GM19351 (cell line): ENCODE data around the gene PRKCG.

Source experiments
- ATAC-seq: cut with Tn5 transposase; IDR thresholded peaks from one replicate; pipeline ENCODE4 v1.9.1; 2021; ENCODE audit warnings: mild to moderate bottlenecking, moderate library complexity; ENCODE audit not compliant: unreplicated experiment

The PRKCG gene

DNA sequence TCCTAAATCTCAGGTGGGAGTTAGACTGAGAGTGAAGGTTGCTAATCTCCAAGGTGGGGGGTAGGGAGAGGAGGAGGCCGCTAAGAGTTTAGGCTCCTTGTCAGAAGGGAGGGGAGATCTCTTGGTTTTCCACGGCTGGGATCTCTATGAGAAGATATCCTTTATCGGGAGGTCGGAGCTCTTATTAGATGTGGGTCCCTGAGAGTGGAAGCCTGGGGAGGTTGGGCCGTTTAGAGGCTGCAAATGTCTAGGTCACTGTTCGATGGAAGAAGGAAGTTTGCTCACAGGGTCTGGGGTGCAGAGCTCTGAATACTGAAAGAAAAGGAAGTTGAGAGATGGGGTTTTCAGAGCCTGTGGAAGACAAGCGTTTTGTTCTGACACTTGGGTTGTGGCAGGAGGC, 10.5 kb upstream of the PRKCG start:
- no peak for ATAC-seq

DNA sequence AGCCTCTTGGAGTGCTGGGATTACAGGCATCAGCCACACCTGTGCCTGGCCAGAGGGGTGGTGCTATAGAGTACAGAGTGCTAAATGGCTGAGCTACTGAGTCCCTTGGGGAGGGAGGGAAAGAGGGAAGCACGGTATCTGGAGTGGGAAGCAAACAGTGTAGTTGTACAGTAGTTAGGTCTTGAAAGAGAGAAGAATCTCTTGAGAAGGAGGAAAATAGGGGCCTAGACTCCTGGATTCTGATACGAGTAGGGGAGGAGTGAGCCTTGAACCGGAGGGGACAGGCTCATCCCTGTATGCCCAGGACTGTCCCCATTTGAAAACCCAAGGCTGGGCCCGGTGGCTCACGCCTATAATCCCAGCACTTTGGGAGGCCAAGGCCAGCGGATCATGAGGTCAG, 9.2 kb upstream of the PRKCG start:
- ATAC-seq: no peak

DNA sequence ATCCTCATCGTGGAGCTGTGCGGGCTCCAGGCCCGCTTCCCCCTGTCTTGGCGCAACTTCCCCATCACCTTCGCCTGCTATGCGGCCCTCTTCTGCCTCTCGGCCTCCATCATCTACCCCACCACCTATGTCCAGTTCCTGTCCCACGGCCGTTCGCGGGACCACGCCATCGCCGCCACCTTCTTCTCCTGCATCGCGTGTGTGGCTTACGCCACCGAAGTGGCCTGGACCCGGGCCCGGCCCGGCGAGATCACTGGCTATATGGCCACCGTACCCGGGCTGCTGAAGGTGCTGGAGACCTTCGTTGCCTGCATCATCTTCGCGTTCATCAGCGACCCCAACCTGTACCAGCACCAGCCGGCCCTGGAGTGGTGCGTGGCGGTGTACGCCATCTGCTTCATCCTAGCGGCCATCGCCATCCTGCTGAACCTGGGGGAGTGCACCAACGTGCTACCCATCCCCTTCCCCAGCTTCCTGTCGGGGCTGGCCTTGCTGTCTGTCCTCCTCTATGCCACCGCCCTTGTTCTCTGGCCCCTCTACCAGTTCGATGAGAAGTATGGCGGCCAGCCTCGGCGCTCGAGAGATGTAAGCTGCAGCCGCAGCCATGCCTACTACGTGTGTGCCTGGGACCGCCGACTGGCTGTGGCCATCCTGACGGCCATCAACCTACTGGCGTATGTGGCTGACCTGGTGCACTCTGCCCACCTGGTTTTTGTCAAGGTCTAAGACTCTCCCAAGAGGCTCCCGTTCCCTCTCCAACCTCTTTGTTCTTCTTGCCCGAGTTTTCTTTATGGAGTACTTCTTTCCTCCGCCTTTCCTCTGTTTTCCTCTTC, 8.0 kb upstream of the PRKCG start:
- ATAC-seq: no peak

DNA sequence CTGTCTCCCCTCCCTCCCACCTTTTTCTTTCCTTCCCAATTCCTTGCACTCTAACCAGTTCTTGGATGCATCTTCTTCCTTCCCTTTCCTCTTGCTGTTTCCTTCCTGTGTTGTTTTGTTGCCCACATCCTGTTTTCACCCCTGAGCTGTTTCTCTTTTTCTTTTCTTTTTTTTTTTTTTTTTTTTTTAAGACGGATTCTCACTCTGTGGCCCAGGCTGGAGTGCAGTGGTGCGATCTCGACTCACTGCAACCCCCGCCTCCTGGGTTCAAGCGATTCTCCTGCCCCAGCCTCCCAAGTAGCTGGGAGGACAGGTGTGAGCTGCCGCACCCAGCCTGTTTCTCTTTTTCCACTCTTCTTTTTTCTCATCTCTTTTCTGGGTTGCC, 7.4 kb upstream of the PRKCG start:
- ATAC-seq: no peak

DNA sequence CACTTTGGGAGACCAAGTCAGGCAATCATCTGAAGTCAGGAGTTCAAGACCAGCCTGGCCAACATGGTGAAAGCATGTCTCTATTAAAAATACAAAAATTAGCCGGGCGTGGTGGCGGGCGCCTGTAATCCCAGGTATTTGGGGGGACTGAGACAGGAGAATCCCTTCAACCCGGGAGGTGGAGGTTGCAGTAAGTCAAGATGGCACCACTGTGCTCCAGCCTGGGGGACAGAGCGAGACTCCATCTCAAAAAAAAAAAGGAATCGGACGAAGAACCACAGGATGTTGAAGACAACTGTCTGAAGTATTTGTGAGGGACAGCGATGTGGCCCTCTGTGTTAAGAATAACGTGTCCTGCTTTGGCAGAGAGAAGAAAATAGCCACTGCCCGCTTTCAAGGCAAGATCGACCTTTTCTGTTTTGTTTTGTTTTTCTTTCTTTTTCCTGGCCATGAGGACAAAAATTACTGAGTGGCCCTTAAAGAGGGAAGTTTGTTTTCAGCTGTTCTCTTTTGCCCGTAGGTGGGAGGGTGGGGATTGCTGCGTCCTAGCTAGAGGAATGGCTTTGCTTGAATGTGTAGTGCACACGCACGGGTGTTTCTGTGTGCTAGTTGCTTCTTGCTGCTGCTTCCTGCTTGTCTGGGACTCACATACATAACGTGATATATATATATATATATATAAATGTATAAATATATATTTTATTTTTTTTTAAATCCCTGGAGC, 6.2 kb upstream of the PRKCG start:
- no peak for ATAC-seq

DNA sequence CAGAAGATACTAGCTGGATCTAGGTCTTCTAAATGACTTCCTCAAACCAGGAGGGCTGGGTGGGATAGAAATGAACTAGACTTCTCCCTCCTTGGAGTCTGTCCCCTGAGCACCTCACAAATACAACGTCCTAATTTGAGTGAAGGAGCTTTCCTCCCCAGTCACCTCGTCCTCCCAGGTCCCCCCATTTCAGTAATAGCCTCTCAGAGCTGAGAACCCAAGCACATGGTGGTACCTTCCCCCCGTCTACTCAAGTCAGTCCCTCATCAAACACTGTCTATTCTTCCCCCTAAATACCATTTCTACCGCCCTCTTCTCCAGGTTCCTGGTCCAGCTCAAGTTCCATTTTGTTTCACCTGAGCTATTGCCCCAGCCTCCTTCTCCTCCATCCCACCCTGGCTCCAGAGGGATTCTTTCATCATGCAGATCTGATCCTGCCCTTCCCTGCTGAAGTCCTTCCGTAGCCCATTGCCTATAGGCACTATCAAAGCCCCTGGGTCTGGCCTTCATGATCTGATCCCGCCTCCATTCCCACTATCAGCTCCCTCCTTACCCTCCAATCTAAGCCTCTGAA, 5.3 kb upstream of the PRKCG start:
- ATAC-seq: no peak

DNA sequence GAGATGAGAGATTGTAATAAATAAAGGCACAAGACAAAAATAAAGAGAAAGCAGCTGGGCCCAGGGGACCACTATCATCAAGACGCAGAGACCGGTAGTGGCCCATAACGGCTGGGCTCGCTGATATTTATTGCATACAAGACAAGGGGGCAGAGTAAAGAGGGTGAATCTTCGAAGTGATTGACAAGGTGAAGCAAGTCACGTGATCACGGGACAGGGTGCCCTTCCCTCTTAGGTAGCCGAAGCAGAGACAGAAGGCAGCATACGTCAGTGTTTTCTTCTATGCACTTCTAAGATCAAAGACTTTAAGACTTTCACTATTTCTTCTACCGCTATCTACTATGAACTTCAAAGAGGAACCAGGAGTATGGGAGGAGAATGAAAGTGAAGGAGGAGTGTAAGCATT, 4.6 kb upstream of the PRKCG start:
- no peak for ATAC-seq

DNA sequence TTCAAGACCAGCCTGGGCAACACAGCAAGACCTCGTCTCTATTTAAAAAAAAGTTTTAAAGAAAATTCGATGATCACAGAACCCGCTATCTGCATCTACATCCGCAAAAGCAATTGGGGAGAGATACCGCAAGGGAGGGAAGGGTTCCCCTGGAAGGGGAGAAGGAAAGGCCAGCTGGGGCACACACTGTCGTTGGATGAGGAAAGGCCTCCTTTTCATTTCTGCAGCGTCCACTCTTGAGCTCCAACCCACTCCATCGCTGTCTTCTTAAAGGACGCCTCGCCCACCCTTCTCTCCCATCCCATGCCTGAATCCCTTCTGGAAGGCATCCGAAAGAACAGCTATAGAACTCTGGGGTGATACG, 3.2 kb upstream of the PRKCG start:
- ATAC-seq: no peak

DNA sequence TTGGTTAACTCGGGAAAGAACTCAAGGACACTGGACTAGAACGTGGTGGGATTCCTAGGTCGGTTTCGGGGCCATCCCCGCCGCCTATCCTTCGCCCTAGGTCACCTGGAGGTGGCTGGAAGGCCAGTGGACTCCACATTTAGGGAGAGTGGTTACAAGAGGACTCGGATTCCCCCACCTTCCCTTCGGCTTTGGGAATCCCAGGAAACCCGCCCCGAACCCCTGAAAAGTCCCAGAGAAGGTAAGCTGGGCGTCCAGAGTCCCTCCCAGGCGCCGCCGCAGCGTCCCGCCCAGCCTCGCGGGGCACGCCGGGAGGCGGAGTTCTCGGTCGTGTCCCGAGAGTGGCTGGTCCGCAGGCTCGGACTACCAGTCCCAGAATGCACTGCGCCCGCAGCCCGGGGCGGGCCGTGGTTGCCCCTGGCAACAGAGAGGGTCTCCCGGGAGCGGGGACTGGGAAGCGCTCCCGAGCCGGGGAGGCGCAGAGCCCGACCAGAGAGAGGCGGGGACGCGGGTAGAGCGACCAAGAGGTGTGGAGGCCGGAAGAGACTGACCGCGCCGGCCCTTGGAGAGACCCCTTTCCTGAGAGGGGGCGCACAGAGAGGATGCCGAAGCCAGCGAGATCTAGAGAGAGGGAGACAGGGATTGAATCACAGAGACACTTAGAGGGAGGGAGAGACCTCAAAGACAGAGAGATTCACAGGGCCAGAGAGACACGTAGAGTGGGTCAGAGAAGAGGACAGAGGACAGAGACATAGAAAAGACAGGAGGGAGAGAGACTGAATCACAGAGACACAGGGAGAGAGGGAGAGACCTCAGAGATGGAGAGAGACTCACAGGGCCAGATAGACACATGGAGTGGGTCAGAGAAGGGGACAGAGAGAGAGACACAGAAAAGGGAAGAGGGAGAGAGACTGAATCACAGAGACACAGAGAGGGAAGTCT, 2.6 kb upstream of the PRKCG start:
- ATAC-seq: peak; percentile 94

DNA sequence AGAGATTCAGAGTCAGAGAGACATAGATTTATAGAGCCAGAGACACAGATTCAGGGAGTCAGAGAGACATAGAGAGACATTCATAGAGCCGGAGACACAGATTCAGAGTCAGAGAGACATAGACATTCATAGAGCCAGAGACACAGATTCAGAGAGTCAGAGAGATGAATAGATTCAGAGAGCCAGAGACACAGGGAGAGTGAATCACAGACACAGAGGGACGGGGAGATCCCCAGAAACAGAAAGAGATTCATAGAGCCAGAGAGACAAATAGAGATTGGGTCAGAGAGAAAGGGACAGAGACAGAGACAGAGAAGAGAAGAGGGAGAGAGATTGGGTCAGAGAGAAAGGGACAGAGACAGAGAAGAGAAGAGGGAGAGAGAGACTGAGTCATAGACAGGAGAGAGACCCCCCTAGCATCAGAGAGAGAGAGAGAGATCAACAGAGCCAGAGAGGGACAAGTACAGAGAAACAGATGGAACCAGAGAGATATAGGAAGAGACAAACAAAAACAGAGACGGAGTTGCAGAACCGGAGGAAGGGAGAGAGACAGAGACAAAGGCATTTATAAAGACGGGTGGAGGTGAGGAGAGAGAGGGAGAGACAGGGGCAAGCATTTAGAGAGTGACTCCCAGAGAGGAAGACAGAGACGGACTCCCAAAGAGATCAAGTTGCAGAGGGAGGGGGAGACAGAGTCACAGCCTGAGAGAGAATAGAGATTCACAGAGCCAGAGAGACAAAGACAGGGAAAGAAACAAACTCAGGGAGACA, 1.1 kb upstream of the PRKCG start:
- no peak for ATAC-seq

DNA sequence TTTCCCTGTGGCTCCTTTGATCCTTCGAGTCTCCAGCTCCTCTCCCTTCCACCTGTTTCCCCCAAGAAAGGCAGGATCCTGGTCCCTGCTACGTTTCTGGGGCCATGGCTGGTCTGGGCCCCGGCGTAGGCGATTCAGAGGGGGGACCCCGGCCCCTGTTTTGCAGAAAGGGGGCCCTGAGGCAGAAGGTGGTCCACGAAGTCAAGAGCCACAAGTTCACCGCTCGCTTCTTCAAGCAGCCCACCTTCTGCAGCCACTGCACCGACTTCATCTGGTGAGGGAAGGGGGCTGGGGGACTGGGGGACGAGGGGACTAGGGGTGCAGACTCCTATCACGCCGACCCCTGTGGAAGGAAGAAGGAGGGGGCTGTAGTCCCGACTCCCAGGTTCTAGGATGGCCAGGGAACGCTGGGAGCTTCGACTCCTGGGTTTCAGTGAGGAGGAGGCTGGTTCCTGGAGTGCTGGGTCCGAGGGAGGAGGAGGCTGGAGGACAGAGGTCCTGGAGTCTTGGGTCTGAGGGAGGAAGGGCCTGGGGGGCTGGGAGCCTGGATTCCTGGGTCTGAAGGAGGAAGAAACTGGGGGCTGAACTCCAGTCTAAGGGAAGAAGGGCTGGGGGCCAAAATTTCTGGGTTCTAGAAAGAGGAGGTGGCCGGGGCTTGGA, 524 bp downstream of the PRKCG start:
- no peak for ATAC-seq

DNA sequence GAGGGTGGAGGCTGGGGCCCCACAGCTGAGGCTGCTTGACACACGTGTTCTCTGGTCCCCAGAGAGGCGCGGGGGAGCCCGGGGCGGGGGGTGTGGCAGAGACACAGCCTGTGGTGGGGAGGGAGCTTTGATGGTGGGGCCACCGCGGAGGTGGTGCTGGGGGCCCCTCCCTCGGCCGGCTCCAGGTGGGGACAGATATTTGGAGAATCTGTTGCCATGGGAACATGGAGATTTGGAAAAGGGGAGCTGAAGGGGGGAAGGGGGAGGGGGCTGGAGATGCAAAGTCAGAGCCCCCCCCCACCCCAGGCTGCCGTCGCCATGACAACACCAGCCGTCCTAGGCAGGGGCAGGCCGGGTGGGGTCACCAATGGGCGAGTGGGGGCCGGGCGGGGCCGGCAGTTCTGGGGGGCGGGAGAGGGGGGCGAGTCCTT, 1.2 kb downstream of the PRKCG start:
- no peak for ATAC-seq

DNA sequence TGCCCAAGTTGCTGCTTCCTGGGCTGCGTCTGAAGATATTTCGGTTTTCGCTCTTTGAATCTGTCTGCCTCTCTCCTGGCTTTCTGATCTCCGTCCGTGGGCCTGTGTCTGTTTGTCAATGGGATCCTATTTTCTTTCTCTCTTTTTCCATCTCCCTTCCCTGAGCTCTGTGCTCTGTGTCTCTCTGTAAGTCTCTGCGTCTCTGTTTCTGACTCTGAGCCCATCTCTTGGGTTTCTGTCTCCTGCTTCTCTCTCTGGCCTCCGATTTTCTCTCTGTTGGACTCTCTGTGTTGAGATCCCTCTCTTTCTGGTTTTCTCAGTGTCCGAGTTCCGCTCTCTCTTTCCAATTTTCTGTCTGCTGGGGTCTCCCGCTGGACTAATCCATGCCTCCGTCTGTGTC, 1.7 kb downstream of the PRKCG start:
- ATAC-seq: no peak

DNA sequence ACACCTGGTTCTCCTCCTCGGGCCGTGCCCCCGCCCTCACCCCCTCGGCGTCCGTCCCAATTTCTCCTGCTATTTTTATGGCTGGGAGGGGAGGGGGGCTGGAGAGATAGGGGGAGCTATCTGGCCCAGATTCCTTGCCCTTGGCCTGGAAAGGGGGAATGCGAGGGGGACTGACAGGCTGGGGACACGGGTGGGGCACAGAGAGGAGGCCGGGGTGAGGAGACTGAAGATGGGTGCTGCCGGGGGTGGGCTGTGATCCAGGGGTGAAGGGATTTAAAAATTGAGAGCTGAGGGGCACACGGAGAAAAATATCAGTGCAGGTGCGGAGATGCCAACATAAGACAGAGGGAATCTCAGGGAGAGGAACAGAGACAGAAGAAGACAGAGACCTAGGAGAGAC, 2.3 kb downstream of the PRKCG start:
- ATAC-seq: no peak

DNA sequence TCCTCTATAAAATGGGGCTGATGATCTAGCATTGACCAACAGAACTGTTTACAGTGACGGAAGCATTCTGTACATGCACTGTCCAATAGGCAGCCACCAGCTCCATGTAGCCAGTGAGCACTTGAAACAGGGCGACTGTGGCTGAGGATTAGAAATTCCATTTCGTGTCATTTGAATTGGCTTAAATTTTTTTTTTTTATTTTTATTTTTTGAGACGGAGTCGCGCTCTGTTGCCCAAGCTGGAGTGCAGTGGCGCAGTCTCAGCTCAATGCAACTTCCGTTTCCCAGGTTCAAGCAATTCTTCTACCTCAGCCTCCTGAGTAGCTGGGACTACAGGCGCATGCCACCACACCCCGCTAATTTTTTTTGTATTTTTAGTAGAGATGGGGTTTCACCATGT, 3.0 kb downstream of the PRKCG start:
- no peak for ATAC-seq

DNA sequence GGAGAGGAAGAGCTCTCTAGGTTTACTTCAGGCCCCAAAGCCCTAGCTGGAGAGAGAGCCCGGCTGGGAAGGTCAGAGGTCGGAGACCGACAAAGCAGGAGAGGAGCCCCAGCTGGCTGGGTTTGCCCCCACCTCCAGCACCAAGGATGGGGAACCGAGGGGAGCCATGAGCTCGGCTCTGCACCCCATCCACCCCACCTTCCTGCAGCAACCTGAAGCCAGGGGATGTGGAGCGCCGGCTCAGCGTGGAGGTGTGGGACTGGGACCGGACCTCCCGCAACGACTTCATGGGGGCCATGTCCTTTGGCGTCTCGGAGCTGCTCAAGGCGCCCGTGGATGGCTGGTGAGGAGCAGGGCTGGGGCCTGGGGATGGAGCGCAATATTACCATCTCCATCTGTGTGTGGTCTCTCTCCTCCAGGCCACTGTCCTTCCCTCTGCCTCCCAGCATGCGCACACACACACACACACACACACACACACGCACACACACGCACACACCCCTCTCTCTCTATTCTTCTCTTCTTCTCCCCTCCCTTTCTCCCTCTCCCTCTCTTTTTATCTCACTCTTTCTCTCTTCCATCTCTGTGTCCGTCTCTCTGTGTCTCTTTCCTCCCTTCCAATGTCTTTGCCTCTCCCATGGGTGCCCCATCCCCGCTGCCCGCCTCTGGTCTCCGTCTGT, 10.4 kb downstream of the PRKCG start:
- ATAC-seq: no peak

DNA sequence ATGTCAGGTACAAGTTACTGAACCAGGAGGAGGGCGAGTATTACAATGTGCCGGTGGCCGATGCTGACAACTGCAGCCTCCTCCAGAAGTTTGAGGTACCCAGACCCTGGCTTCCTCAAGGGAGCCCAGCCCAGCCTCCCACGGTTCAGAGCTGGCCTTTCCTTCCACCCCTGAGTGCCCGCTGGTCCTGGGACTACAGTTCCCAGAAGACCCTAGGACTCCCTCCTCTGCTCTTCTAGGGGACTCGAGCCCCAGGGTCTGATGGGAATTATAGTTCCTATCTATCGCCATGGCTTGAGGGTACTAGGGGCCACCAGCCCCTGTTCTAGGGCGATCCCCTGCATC, 11.0 kb downstream of the PRKCG start:
- no peak for ATAC-seq

DNA sequence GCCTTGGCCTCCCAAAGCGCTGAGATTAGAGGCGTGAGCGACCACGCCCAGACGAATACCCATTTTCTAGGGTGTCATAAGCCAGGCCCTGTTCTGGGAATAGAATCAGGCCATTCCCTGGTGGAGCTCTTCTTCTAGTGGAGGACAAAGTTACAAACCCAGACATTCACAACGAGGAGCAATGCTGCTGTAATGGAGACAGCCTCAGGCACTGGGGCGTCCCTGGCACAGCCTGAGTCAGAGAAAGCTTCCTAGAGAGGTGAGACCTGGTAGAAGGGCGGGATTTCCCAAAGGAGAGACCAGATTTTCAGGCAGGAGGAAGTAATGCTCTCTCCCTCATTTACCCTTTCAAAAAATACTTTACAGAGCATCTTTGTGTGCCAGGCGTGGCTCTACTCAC, 12.7 kb downstream of the PRKCG start:
- no peak for ATAC-seq

DNA sequence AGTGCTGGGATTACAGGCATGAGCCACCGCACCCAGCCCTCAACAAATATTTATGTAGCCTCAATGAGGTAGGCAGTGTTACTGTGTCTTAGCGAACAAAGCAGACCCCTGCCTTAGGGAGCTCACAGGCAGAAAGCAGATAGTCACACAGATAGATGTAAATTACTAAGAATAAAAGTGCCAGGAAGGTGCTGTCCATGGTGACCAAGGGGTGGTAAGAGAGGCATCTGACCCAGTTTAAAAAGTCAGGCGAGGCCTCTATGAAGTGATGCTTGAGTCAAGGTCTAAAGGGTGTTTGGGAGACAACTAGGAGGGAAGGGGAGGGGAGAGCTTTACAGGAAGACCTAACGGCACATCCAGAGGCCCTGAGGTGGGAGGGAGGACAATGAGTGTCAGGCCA, 14.7 kb downstream of the PRKCG start:
- no peak for ATAC-seq
